Ectodermal cell (in vitro differentiated cells): Measurements from ENCODE around the gene TRMU.

ENCODE experiments used
- H3K27ac ChIP-seq: 2 replicates; pipeline ENCODE4 v1.7.0; 2013; ENCODE audit warnings: mild to moderate bottlenecking, low read depth, low read length; ENCODE audit not compliant: insufficient read depth, poor library complexity, severe bottlenecking
- H3K27me3 ChIP-seq: 2 replicates; pipeline ENCODE4 v1.7.0; 2013; ENCODE audit warnings: mild to moderate bottlenecking, low read length; ENCODE audit not compliant: insufficient read depth, control insufficient read depth, poor library complexity, severe bottlenecking
- H3K36me3 ChIP-seq: one replicate; pipeline ENCODE4 v1.7.0; 2013; ENCODE audit warnings: low read length; ENCODE audit not compliant: control insufficient read depth, insufficient read depth
- H3K4me1 ChIP-seq: one replicate; pipeline ENCODE4 v1.7.0; 2013; ENCODE audit warnings: low read length; ENCODE audit not compliant: control insufficient read depth, insufficient read depth
- H3K4me3 ChIP-seq: 2 replicates; pipeline ENCODE4 v1.7.0; 2013; ENCODE audit warnings: low read depth, low read length, control low read depth; ENCODE audit not compliant: insufficient read depth
- H3K9me3 ChIP-seq: 2 replicates; pipeline ENCODE4 v1.7.0; 2013; ENCODE audit warnings: mild to moderate bottlenecking, low read length, moderate library complexity; ENCODE audit not compliant: control insufficient read depth
- WGBS, 2 experiments: methylation state at CpG; one replicate each; pipeline ENCODE4 v1.1.7; 2013; ENCODE audit warnings: missing lambda C conversion rate in 2 of 2; 5-methylcytosine and 5-hydroxymethylcytosine counted together

Gene TRMU

GRCh38 chr22:46320166-46320710 lies 15.3 kb upstream of the TRMU start:
- Histone ChIP-seq H3K4me1 (no peaks in the 10 kb centered on the region), H3K9me3 (no peaks in the 10 kb centered on the region), H3K36me3 (peaks cover 42% of the 10 kb centered on the region), H3K4me3 (no peak overlapping the region), H3K27me3 (no peaks in the 10 kb centered on the region), H3K27ac (no peak overlapping the region)
- 94 to 97% methylated on average over 14 of the region's 14 CpGs for WGBS, 2 experiments

GRCh38 chr22:46320716-46321386 lies 14.7 kb upstream of the TRMU start:
- 95 to 96% methylated on average over 20 of the region's 20 CpGs for WGBS, 2 experiments
- H3K27me3 ChIP-seq, result no peaks in the 10 kb centered on the region
- no peaks in the 10 kb centered on the region for H3K4me1 ChIP-seq
- no peak overlapping the region for H3K27ac ChIP-seq
- H3K4me3 ChIP-seq, result no peak overlapping the region
- H3K9me3 ChIP-seq, result no peaks in the 10 kb centered on the region
- peaks cover 41% of the 10 kb centered on the region for H3K36me3 ChIP-seq

GRCh38 chr22:46322711-46323110 lies 12.8 kb upstream of the TRMU start:
- Histone ChIP-seq H3K4me1 (no peaks in the 10 kb centered on the region), H3K9me3 (no peaks in the 10 kb centered on the region), H3K4me3 (no peak overlapping the region), H3K27me3 (no peaks in the 10 kb centered on the region), H3K27ac (no peak overlapping the region), H3K36me3 (peaks cover 37% of the 10 kb centered on the region)
- WGBS, 2 experiments, result 96 to 97% methylated on average over 15 of the region's 15 CpGs

- H3K9me3 ChIP-seq, result no peaks in the 10 kb centered on the region
- H3K27me3 ChIP-seq, result no peaks in the 10 kb centered on the region
- H3K4me3 ChIP-seq, result no peak overlapping the region
- H3K4me1 ChIP-seq, result no peaks in the 10 kb centered on the region
- H3K36me3 ChIP-seq, result peaks cover 36% of the 10 kb centered on the region
- H3K27ac ChIP-seq, result no peak overlapping the region
- 97% methylated on average over 19 of the region's 19 CpGs for WGBS, 2 experiments
Measured at GRCh38 chr22:46323162-46323561, 12.4 kb upstream of the TRMU start.

- Histone ChIP-seq H3K27me3 (no peaks in the 10 kb centered on the region), H3K4me3 (no peak overlapping the region), H3K36me3 (peaks cover 40% of the 10 kb centered on the region), H3K27ac (no peak overlapping the region), H3K9me3 (no peaks in the 10 kb centered on the region), H3K4me1 (no peaks in the 10 kb centered on the region)
- 92 to 93% methylated on average over 23 of the region's 23 CpGs for WGBS, 2 experiments
Measured at GRCh38 chr22:46326066-46326680, 9.3 kb upstream of the TRMU start.

GRCh38 chr22:46327691-46328465 lies 7.6 kb upstream of the TRMU start:
- H3K36me3 ChIP-seq, result peaks cover 41% of the 10 kb centered on the region
- no peaks in the 10 kb centered on the region for H3K4me1 ChIP-seq
- H3K4me3 ChIP-seq, result no peak overlapping the region
- no peak overlapping the region for H3K27ac ChIP-seq
- H3K9me3 ChIP-seq, result no peaks in the 10 kb centered on the region
- WGBS, 2 experiments, result 93 to 96% methylated on average over 12 of the region's 13 CpGs
- no peaks in the 10 kb centered on the region for H3K27me3 ChIP-seq

GRCh38 chr22:46328797-46329196 lies 6.7 kb upstream of the TRMU start:
- H3K9me3 ChIP-seq, result no peaks in the 10 kb centered on the region
- 95% methylated on average over 11 of the region's 11 CpGs for WGBS, 2 experiments
- no peak overlapping the region for H3K4me3 ChIP-seq
- no peak overlapping the region for H3K27ac ChIP-seq
- H3K36me3 ChIP-seq, result peaks cover 39% of the 10 kb centered on the region
- H3K27me3 ChIP-seq, result no peaks in the 10 kb centered on the region
- no peaks in the 10 kb centered on the region for H3K4me1 ChIP-seq

- Histone ChIP-seq H3K36me3 (peaks cover 35% of the 10 kb centered on the region), H3K27me3 (no peaks in the 10 kb centered on the region), H3K4me3 (no peak overlapping the region), H3K27ac (no peak overlapping the region), H3K9me3 (no peaks in the 10 kb centered on the region), H3K4me1 (no peaks in the 10 kb centered on the region)
- 91 to 94% methylated on average over 8 of the region's 8 CpGs for WGBS, 2 experiments
Measured at GRCh38 chr22:46329616-46330015, 5.9 kb upstream of the TRMU start.

GRCh38 chr22:46330426-46330825 lies 5.1 kb upstream of the TRMU start:
- H3K9me3 ChIP-seq, result no peaks in the 10 kb centered on the region
- no peak overlapping the region for H3K27ac ChIP-seq
- peaks cover 34% of the 10 kb centered on the region for H3K36me3 ChIP-seq
- no peaks in the 10 kb centered on the region for H3K4me1 ChIP-seq
- no peaks in the 10 kb centered on the region for H3K27me3 ChIP-seq
- WGBS, 2 experiments, result 98 to 100% methylated on average over 4 of the region's 4 CpGs
- H3K4me3 ChIP-seq, result no peak overlapping the region

- no peaks in the 10 kb centered on the region for H3K4me1 ChIP-seq
- H3K9me3 ChIP-seq, result no peaks in the 10 kb centered on the region
- no peaks in the 10 kb centered on the region for H3K27me3 ChIP-seq
- H3K27ac ChIP-seq, result no peak overlapping the region
- 97% methylated on average over 23 of the region's 23 CpGs for WGBS, 2 experiments
- no peak overlapping the region for H3K4me3 ChIP-seq
- H3K36me3 ChIP-seq, result peaks cover 25% of the 10 kb centered on the region
Measured at GRCh38 chr22:46331496-46331895, 4.0 kb upstream of the TRMU start.
